LNCAP (cell line): Measurements from ENCODE around the gene POU2AF2.

Source experiments
- CTCF ChIP-seq: fragments of 450-650 bp; IDR thresholded peaks from 2 replicates; pipeline ENCODE4 v1.5.1; 2017; ENCODE audit warnings: mild to moderate bottlenecking

Gene POU2AF2

GRCh38 chr11:111237926-111238325 lies 7.6 kb upstream of the POU2AF2 start:
- no peak for TF ChIP-seq CTCF

- no peak for TF ChIP-seq CTCF
These were observed 1.4 kb downstream of the POU2AF2 start for GRCh38 chr11:111246956-111247355.

GRCh38 chr11:111250936-111251335 lies 5.4 kb downstream of the POU2AF2 start:
- no peak for TF ChIP-seq CTCF

- no peak for TF ChIP-seq CTCF
These were observed 7.6 kb downstream of the POU2AF2 start for GRCh38 chr11:111253131-111253530.

- no peak for TF ChIP-seq CTCF
These were observed 8.1 kb downstream of the POU2AF2 start for GRCh38 chr11:111253630-111254029.

GRCh38 chr11:111258046-111258445 lies 12.5 kb downstream of the POU2AF2 start:
- TF ChIP-seq CTCF: no peak

GRCh38 chr11:111259896-111260295 lies 14.4 kb downstream of the POU2AF2 start:
- no peak for TF ChIP-seq CTCF

- no peak for TF ChIP-seq CTCF
These were observed 15.3 kb downstream of the POU2AF2 start for GRCh38 chr11:111260811-111261210.
